IPS-NIHi11 (cell line): Measurements from ENCODE around the gene CYP4Z1.
"Not testable (repeated sequence)": the region's sequence is repeated elsewhere in the genome, so short reads cannot be mapped to it uniquely, and the experiment has no call there.

Experiments used
- DNase-seq: peaks from one replicate; pipeline ENCODE4 v3.0.0; 2012; ENCODE audit warnings: mixed read lengths, low spot score

CYP4Z1 gene

DNA sequence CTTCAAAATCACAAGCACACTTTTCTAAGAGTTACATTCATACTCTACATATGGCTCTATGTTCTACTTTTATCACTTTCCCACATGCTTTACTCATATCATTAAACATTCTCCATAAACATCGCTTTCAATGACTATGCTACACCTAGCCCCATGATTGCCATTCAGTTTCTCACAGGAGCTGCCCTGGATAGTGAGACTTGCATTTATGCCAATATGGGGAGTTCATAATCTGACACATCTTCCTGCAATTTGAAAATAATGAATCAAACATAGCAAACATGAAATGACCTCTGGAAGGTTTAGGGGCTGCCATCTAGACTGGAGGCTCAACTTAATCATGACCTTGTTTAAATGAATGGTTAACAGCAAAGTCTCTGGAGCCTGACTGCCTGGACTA, 61.2 kb downstream of the CYP4Z1 start:
- no peak for DNase-seq

DNA sequence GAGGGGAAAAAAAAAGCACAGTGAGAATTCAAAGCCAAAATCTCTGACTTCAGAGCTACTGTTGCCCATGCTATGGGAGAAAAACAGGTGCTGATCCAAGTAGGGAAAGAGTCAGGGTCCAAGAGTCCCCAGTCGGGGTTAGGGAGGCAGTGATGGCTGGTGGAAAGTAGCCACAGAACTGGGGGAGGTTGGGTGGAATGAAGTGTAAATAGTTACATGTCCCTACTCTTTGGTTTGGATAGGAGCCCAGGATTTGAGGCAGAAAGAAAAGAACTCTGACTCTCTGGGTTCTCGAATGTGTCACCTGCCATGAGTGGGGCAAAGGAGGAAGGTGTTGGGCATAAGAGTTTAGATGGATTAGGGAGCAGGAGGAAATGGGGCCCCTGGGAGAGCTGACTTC, 61.8 kb downstream of the CYP4Z1 start:
- not testable (repeated sequence) for DNase-seq

DNA sequence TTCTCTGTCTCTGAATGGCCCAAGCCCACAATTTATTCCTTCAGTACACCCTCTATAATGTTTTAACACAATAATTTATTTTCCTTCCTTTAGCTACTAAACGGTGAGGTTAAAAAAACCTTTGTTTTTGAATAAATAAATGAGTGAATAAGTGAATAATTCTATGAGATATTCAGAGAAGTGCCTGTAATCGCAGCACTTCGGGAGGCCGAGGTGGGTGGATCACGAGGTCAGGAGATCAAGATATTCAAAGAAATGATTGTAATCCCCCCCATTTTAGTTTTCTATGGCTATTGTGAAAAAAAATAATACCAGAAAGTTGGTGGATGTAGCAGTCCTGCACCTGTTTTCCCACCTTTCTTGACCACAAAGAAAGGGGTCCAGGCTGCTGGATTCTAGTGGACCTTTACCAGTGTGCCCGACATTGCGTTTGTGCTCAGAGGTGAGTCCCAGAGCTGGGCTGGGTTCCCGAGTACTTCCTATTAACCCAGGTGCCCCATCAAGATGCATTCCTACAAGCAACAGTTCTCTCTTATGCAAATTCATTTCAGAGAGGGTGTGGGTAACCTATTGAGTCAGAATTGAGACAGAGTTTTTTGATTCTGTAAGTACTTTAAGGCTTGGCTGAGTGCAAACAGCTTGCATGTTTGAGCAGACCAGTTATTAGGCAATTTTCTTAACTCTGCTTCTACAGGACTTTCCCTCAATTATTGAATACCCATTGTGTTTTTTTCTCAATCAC, 62.6 kb downstream of the CYP4Z1 start:
- DNase-seq, result not testable (repeated sequence)

DNA sequence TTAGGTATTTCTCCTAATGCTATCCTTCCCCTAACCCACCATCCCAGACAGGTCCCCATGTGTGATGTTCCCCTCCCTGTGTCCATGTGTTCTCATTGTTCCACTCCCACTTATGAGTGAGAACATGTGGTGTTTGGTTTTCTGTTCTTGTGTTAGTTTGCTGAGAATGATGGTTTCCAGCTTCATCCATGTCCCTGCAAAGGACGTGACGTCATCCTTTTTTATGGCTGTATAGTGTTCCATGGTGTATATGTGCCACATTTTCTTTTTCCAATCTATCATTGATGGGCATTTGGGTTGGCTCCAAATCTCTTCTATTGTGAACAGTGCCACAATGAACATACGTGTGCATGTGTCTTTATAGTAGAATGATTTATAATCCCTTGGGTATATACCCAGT, 65.6 kb downstream of the CYP4Z1 start:
- not testable (repeated sequence) for DNase-seq

DNA sequence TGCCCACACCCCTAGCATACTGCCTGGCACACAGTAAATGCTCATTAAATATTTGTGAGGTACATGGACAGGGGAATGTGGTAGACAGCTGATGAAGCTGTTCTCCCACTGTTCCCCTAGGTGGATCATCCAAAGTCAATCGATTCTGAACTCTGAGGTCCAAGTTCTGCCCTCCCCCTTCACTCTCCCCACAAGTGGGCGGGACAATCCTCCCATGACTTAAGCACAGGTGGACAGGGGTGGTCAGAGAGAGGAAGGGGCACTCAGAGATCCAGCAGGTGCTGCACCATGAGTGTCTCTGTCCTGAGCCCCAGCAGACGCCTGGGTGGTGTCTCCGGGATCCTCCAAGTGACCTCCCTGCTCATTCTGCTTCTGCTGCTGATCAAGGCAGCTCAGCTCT, 70.2 kb downstream of the CYP4Z1 start, which contains the start of gene CYP4A22:
TSS of gene CYP4A22 (plus strand) at position 244 of the 400 bp plus-strand sequence. CDS start at position 289, 45 bp downstream.
- no peak for DNase-seq

DNA sequence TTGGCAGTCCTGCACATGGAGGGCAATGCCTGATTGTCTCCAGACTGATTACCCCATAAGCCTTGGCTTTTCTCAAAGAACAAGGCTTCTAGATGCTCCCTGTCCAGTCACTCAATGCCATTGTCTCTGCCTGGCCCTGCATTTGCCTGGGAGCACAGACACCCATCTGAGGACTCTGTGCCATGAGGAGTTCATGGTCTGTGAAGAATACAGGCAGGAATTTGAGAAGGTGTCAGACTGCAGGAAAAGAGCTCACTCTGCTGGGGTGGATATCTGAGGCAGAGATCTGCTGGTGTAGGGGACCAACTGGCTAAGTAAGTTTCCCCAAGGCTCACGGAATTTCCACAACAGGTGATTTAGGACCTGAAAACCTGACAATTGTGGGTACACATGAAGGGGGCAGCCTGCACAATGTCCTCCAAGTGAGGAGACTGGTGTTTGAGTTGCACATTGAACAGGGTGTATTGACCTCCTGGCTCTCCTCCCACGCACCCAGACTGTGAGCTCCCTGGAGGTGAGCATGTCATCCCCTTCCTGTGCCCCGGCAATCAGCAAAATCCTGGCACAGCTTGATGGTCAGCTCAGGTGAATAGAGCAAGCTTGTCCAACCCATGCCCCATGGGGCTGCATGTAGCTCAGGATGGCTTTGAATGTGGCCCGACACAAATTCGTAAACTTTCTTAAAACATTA, 71.0 kb downstream of the CYP4Z1 start:
- DNase-seq, result no peak

DNA sequence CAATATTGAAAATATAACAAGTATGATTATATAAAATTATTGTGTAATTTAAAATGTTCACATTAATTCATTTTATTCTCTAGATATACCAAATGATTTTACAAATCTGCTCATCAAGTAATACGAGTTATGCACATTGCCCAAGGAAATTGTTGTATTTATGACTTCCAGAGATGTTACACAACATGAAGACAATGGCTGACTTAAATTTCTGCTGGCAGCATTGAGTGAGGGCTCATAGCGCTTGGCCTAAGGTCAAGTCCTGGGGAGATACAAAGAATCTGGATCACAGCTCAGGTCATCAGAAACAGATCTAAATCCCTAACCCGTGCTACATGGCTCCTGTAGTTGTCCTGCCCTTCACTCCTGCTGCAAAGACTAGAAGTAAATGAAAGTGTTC, 73.3 kb downstream of the CYP4Z1 start:
- DNase-seq, result not testable (repeated sequence)

DNA sequence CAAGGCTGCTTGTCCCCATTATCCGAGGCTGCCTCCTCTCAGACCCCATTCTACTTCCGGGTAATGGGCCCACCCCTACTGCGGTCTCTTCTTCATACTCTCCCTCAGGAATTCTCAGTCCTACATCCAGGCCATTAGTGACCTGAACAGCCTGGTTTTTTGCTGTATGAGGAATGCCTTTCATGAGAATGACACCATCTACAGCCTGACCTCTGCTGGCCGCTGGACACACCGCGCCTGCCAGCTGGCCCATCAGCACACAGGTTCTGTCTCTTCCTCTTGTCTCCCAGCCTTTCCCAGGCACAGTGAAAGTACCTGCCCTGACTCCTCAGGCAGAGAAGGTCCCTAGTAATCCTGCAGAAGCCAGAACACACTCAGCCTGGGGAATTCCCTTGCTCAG, 76.6 kb downstream of the CYP4Z1 start:
- DNase-seq, result peak; percentile 44

DNA sequence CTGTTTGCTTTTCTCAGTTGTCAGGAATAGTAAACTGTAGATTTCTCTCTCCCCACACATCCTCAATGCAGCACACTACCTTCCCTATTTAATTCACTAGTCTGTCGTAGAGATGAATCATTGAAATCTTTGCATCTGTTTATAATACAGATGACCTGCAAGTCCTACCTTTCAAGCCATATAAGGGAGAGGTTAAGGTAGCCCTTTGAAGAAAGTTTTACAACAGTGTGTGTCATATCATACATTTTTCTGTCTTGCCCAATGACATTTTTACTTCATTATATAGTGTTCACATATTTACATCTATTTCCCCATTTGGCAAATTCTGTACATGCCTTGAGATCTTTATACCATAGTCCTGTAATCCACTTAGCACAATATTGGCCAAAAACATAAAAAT, 79.5 kb downstream of the CYP4Z1 start:
- DNase-seq, result not testable (repeated sequence)

DNA sequence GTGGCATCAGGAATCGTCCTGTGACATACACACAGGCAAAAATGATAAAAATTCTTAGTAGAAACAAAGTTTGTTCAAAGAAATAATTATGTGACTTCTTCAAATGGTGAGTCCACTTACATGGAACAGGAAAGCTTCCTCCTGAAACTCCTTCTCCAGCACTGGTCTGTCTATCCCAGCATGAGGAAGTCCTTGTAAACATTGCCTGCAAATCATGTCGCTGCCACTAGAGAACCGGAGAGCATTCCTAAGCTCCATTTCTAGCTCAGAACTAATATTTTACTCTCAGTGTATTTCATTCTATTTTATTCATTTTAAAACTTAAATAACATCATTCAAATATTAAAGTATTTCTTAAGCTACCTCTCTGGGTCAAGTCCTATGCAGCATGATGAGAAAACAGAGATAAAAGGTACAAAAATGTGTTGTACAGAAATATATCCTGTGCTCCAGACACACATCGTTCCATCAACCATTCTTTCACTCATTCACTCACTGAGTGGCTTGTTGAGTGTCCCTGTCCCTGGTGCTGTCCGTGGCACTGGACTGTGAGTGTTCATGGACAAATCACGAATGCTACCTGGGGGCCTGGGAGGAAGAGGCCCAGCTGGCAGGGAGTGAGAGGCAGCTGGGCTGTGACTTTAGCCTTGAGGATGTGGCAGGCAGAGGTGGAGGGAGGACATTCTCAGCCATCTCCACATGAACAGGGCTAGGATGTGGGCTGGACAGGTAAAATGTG, 80.2 kb downstream of the CYP4Z1 start:
- no peak for DNase-seq

DNA sequence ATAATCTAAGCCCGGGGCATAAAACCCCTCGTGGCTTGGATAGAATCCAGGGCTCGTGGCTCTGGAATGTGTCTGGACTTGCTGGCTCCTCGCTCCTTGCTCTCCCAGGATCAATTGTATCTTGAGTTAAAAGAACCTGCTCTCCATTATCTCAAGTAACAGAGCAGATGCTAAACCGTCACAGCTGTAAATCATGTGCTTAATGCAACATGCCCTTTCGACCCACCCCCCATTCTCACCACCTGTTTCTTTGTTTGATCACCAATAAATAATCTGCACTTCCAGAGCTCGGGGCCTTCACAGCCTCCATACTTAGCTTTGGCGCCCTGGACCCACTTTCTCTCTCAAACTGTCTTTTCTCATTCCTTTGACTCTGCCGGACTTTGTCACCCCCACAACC, 82.1 kb downstream of the CYP4Z1 start:
- DNase-seq, result not testable (repeated sequence)

DNA sequence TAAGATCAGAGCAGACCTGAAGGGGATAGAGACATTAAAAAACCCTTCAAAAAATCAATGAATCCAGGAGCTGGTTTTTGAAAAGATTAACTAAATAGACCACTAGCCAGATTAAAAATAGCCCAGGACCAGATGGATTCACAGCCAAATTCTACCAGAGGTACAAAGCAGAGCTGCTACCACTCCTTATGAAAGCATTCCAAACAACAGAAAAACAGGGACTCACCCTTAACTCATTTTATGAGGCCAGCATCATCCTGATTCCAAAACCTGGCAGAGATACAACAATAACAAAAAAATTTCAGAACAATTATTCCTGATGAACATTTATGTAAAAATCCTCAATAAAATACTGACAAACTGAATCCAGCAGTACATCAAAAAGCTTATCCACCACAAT, 89.4 kb downstream of the CYP4Z1 start:
- DNase-seq, result not testable (repeated sequence)

DNA sequence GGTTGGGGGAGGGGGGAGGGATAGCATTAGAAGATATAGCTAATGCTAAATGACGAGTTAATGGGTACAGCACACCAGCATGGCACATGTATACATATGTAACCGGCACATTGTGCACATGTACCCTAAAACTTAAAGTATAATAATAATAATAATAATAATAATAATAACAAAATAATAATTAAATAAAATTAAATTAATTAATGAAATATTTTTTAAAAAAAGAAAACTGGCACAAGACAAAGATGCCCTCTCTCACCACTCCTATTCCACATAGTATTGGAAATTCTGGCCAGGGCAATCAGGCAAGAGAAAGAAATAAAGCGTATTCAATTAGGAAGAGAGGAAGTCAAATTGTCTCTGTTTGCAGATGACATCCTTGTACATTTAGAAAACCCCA, 90.9 kb downstream of the CYP4Z1 start:
- not testable (repeated sequence) for DNase-seq

DNA sequence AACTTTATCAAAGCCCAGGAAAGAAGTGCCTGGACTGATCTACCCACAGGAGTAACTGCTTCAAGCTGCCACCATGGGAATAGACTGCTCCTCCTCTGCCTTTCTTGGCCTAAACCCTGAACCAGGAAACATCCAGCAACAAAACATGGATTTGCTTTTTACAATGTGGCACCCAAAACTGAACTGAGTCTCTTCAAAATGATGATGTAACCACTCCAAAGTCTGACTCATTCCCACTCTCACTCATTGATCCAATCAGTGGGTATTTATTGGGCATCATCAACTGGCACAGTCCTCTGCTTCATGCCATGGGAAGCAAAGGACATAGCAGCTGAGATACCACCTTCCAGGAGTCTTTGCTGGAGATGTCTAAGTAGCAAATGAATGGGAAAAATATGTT, 93.7 kb downstream of the CYP4Z1 start:
- no peak for DNase-seq

DNA sequence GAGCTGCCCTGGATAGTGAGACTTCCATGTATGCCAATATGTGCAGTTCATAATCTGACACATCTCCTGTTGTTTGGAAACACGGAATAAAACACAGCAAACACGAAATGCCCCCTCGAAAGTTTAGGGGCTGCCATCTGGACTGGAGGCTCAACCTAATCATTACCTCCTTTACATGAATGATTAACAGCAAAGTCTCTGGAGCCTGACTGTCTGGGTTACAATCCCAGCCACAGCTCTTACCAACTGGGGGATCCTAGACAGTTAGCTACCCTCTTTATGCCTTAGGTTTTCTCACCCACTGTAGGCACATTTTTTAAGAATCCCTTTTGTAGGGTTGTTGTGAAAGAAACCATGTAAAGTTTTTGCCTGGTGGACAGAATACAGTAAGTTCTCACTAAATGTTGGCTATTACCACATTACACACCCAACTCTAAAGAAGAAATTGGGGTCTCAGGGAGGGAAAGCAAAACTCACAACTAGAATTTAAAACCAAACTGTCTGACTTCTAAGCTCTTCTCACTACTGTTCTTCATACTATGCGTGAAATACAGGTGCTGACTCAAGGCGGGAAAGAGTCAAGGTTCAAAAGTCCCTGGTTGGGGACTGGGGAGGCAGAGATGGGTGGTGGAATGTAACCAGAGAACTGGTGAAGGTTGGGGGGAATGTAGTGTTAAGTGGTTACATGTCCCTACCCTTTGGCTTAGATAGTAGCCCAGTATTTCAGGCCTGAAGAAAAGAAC, 94.4 kb downstream of the CYP4Z1 start:
- no peak for DNase-seq

DNA sequence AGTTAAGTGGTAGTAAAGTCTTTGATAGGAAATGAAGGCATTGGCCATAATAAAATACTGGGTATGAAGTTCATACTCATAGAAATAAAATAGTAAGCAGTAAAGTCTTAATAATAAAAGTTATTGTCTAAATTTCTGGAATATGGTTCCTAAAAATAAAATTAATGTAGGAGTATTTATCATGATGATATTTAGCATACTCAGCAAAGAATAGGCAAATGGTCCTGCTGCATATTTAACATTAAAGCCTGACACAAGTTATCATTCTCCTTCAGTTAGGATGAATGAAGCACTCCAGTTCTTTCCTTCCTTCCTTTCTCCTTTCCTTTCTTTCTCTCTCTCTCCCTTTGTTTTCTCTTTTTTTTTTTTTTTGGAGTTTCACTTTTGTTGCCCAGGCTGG, 97.5 kb downstream of the CYP4Z1 start:
- DNase-seq, result no peak
